Gastrocnemius medialis (tissue), 4 donors: ENCODE measurements around the gene ACAP1.

Source experiments
- POLR2A ChIP-seq, 2 donors: fragments of 450-650 bp; IDR thresholded peaks; one replicate each; pipeline ENCODE4 v1.6.1; 2017; ENCODE audit warnings: antibody characterized with exemption in 2 of 2, mild to moderate bottlenecking in 2 of 2, moderate library complexity in 2 of 2
- TF ChIP-seq, protein P1 (sequence below), 5 experiments: fragments of 450-650 bp in 3 of 5; fragments of 200-600 bp in 2 of 5; sonication (generic) in 2 of 5; IDR thresholded peaks in 4 of 5; conservative IDR thresholded peaks in 1 of 5; 1 replicate in 4 of 5; 2 replicates in 1 of 5; pipeline ENCODE4 v1.5.1; 2016 to 2019; ENCODE audit warnings: antibody characterized with exemption in 5 of 5, mild to moderate bottlenecking in 3 of 5, moderate library complexity in 3 of 5

- TF ChIP-seq POLR2A (IDR thresholded peaks at IDR 0.05) = no peak
- TF ChIP-seq, protein P1, sequence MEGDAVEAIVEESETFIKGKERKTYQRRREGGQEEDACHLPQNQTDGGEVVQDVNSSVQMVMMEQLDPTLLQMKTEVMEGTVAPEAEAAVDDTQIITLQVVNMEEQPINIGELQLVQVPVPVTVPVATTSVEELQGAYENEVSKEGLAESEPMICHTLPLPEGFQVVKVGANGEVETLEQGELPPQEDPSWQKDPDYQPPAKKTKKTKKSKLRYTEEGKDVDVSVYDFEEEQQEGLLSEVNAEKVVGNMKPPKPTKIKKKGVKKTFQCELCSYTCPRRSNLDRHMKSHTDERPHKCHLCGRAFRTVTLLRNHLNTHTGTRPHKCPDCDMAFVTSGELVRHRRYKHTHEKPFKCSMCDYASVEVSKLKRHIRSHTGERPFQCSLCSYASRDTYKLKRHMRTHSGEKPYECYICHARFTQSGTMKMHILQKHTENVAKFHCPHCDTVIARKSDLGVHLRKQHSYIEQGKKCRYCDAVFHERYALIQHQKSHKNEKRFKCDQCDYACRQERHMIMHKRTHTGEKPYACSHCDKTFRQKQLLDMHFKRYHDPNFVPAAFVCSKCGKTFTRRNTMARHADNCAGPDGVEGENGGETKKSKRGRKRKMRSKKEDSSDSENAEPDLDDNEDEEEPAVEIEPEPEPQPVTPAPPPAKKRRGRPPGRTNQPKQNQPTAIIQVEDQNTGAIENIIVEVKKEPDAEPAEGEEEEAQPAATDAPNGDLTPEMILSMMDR (IDR thresholded peaks at IDR 0.05 in 4 of 5, conservative IDR thresholded peaks at IDR 0.05 in 1 of 5) = no peak
These were observed 32.1 kb upstream of the ACAP1 start for GRCh38 chr17:7304179-7304578.
